ENCODE results near the gene SECISBP2. TPM values are rescaled to one million over a fixed set of nuclear protein-coding genes. Genes with fewer than 3 reads are reported as not detected.
A peak's percentile ranks its signal among the peaks of the same experiment; 100 is the strongest.
"Not testable (repeated sequence)": the region's sequence is repeated elsewhere in the genome, so short reads cannot be mapped to it uniquely, and the experiment has no call there.

The SECISBP2 gene
- total and polyA plus RNA-seq, 7 donors = 26.2 to 80.8 (median 40.2) TPM

GRCh38 chr9:89342948-89343347 lies 24.6 kb downstream of the SECISBP2 start:
- H3K27ac ChIP-seq = no peak overlapping the region
- H3K27me3 ChIP-seq (ENCODE audit: insufficient read depth in 3 of 3, low read length in 2 of 3) = no peaks in the 10 kb centered on the region
- intact Hi-C loops (cut with DNase I) = no loop called here
- H3K36me3 ChIP-seq (ENCODE audit: insufficient read depth in 1 of 2, low read depth in 1 of 2) = peaks cover 18 to 100% of the 10 kb centered on the region in 2 donors
- no peaks in the 10 kb centered on the region for H3K4me1 ChIP-seq
- ATAC-seq (peak in 1 of 4 donors; percentile 36), DNase-seq (no peak)
- H3K9me3 ChIP-seq = no peaks in the 10 kb centered on the region
- WGBS, 3 donors = 97% methylated on average over 1 of the region's 1 CpG
- TF ChIP-seq CTCF (IDR thresholded peaks at IDR 0.05) = no peak
- H3K4me3 ChIP-seq = no peak overlapping the region

DNA sequence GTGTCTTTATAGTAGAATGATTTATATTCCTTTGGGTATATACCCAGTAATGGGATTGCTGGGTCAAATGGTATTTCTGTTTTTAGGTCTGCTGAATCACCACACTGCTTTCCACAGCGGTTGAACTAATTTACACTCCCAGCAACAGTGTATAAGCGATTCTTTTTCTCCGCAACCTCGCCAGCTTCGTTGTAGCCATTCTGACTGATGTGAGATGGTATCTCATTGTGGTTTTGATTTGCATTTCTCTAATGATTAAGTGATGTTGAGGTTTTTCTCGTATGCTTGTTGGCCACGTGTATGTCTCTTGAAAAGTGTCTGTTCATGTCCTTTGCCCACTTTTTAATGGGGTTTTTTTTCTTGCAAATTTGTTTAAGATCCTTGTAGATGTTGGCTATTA lies 25.5 kb downstream of the SECISBP2 start:
- 92 to 97% (median 95%) methylated on average over 7 of the region's 7 CpGs for WGBS, 3 donors
- intact Hi-C loops (cut with DNase I); H3K4me3 ChIP-seq; H3K27ac ChIP-seq; H3K4me1 ChIP-seq; DNase-seq; H3K9me3 ChIP-seq; H3K27me3 ChIP-seq (ENCODE audit: insufficient read depth in 3 of 3, low read length in 2 of 3): not testable (repeated sequence)
- peaks cover 21 to 100% of the 10 kb centered on the region in 2 donors for H3K36me3 ChIP-seq (ENCODE audit: insufficient read depth in 1 of 2, low read depth in 1 of 2)
- peak in 1 of 4 donors; percentile 22 for ATAC-seq

GRCh38 chr9:89345476-89345875 lies 27.2 kb downstream of the SECISBP2 start:
- no peak overlapping the region for H3K4me3 ChIP-seq
- H3K27ac ChIP-seq = no peak overlapping the region
- no peaks in the 10 kb centered on the region for H3K9me3 ChIP-seq
- H3K4me1 ChIP-seq = no peaks in the 10 kb centered on the region
- 95 to 96% (median 95%) methylated on average over 5 of the region's 5 CpGs for whole genome bisulfite sequencing, 3 donors
- no peak for TF ChIP-seq CTCF (IDR thresholded peaks at IDR 0.05)
- H3K27me3 ChIP-seq (ENCODE audit: insufficient read depth in 3 of 3, low read length in 2 of 3) = no peaks in the 10 kb centered on the region
- intact Hi-C loops (cut with DNase I) = no loop called here
- DNase-seq (no peak), ATAC-seq (no peak)
- H3K36me3 ChIP-seq (ENCODE audit: insufficient read depth in 1 of 2, low read depth in 1 of 2) = peaks cover 19 to 100% of the 10 kb centered on the region in 2 donors

- WGBS, 3 donors = 77 to 79% (median 78%) methylated on average over 9 of the region's 9 CpGs
Observed at GRCh38 chr9:89346696-89347095, 28.4 kb downstream of the SECISBP2 start.

GRCh38 chr9:89347651-89348050 lies 29.4 kb downstream of the SECISBP2 start:
- ATAC-seq (no peak), DNase-seq (no peak)
- Histone ChIP-seq H3K27ac (no peak overlapping the region), H3K27me3 (ENCODE audit: insufficient read depth in 3 of 3, low read length in 2 of 3) (no peaks in the 10 kb centered on the region), H3K4me1 (peaks cover 12% of the 10 kb centered on the region), H3K36me3 (ENCODE audit: insufficient read depth in 1 of 2, low read depth in 1 of 2) (peaks cover 15 to 99% of the 10 kb centered on the region in 2 donors), H3K4me3 (no peak overlapping the region), H3K9me3 (no peaks in the 10 kb centered on the region)
- intact Hi-C loops (cut with DNase I) = no loop called here
- no peak for TF ChIP-seq CTCF (IDR thresholded peaks at IDR 0.05)
- 90 to 94% (median 93%) methylated on average over 5 of the region's 5 CpGs for WGBS, 3 donors

More at GRCh38 chr9:89346696-89347095, 28.4 kb downstream of the SECISBP2 start:
- no peak for TF ChIP-seq CTCF (IDR thresholded peaks at IDR 0.05)
- ATAC-seq = no peak
- no peak overlapping the region for H3K27ac ChIP-seq
- H3K4me1 ChIP-seq = peaks cover 3% of the 10 kb centered on the region
- peaks cover 19 to 99% of the 10 kb centered on the region in 2 donors for H3K36me3 ChIP-seq (ENCODE audit: insufficient read depth in 1 of 2, low read depth in 1 of 2)
- intact Hi-C loops (cut with DNase I) = no loop called here
- H3K4me3 ChIP-seq = no peak overlapping the region
- H3K9me3 ChIP-seq = no peaks in the 10 kb centered on the region
- H3K27me3 ChIP-seq (ENCODE audit: insufficient read depth in 3 of 3, low read length in 2 of 3) = no peaks in the 10 kb centered on the region
- DNase-seq = no peak
